Epithelial cell of prostate (primary cell): ENCODE results near the gene WFDC10B.
"Not testable (repeated sequence)": the region's sequence is repeated elsewhere in the genome, so short reads cannot be mapped to it uniquely, and the experiment has no call there.

Experiments used
- DNase-seq: peaks from one replicate; pipeline ENCODE4 v3.0.0-alpha.2; 2011; ENCODE audit warnings: low read depth, low spot score
- H3K27ac ChIP-seq: fragments of 450-650 bp; 2 replicates; pipeline ENCODE4 v1.5.1; 2017; ENCODE audit warnings: mild to moderate bottlenecking

The WFDC10B gene

GRCh38 chr20:45649312-45649863 is 55.4 kb downstream of the WFDC10B start:
- DNase-seq: no peak
- H3K27ac ChIP-seq: no peak overlapping the region

- no peak for DNase-seq
- H3K27ac ChIP-seq: no peak overlapping the region
Observed at GRCh38 chr20:45647441-45648050, 57.3 kb downstream of the WFDC10B start.

- H3K27ac ChIP-seq: no peak overlapping the region
Observed at GRCh38 chr20:45646875-45647274, 57.9 kb downstream of the WFDC10B start.

GRCh38 chr20:45645869-45646268 is 59.0 kb downstream of the WFDC10B start:
- not testable (repeated sequence) for DNase-seq, H3K27ac ChIP-seq

More at GRCh38 chr20:45646875-45647274, 57.9 kb downstream of the WFDC10B start:
- no peak for DNase-seq

- H3K27ac ChIP-seq, DNase-seq: not testable (repeated sequence)
Observed at GRCh38 chr20:45641076-45641475, 63.7 kb downstream of the WFDC10B start.

GRCh38 chr20:45639687-45640086 is 65.1 kb downstream of the WFDC10B start:
- DNase-seq: no peak
- H3K27ac ChIP-seq: no peak overlapping the region

- no peak overlapping the region for H3K27ac ChIP-seq
Observed at GRCh38 chr20:45636513-45636912, 68.3 kb downstream of the WFDC10B start.

More at GRCh38 chr20:45636513-45636912, 68.3 kb downstream of the WFDC10B start:
- DNase-seq: no peak
